GM19239 (cell line): ENCODE measurements around the gene ZFP57.

Experiments
- DNase-seq: peaks from one replicate; pipeline ENCODE4 v3.0.0; 2011; ENCODE audit warnings: low spot score; ENCODE audit not compliant: insufficient read length
- FAIRE-seq: peaks from 2 replicates; lab custom pipeline; 2011; peaks lifted over from hg19 to GRCh38; lab: Jason Lieb, UNC

The ZFP57 gene

DNA sequence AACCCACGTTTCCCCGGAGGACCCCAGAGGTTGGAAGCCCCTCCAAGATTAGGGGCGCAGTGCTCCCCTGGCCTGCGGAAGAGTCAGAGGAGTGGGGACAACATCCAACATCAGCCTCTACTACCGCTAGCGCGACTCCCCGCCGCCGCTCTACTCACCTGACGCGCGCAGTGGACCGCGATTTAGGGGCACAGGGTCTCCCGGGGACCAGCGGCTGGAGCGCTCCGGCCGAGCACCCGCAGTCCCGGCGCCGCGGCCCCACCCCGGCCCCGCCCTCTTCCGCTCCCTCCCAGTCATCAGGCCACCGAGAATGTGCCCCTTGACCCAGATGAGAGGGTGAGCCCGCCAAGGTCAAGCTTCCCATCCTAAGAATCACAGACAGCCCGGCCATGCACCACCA, at the start of gene ZFP57:
Gene ZFP57, minus strand, starts transcription at position 249 of the 400 bp plus-strand sequence. CDS start 4,149 bp downstream, outside the sequence.
- no peak for FAIRE-seq
- no peak for DNase-seq

DNA sequence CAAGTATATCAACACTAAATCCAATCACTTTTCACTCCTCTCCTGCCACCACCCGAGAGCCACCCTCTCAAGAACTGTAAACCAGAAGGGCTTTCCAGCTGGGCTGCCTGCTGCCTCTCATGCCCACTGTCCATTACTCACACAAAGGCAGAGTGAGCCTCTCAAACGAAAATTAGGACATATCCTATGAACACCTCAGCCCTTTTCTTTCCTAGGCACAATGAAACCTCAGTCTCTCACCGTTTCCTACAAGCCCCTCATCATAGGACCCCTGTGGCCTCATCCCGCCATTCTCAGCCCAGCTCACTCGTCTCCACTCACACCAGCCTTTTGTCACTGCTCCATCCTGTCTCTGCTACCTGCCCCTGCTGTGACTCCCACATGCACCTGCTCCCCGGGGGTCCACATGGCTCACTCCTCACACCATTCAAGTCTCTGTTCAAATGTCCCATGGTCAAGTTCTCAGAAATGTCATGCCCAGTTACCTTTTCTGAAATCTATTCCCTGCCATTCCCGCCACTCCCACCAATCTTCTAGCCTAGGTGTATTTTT, 49.7 kb upstream of the ZFP57 start:
- DNase-seq = no peak
- FAIRE-seq = no peak

- DNase-seq (no peak), FAIRE-seq (no peak)
These were observed 48.9 kb upstream of the ZFP57 start for GRCh38 chr6:29729774-29730328.

DNA sequence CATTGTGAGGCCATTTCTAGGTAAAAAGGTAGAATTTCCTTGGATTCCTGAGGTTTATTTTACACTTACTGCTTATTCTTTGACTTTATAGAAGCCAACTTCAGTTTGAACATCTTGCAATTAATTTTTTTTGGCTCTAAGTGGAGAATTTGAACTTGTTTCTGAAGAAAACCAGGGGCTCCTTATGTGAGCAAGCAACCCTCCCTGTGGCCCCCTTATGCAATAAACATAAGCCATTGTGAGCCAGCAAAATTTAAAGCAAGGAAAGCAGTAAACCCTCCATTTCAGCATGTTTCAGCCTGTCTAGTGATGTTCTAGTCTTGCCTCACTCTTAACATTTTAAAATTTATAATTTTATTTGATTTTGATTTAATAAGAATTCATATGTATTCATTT, 47.9 kb upstream of the ZFP57 start:
- FAIRE-seq (no peak), DNase-seq (no peak)

DNA sequence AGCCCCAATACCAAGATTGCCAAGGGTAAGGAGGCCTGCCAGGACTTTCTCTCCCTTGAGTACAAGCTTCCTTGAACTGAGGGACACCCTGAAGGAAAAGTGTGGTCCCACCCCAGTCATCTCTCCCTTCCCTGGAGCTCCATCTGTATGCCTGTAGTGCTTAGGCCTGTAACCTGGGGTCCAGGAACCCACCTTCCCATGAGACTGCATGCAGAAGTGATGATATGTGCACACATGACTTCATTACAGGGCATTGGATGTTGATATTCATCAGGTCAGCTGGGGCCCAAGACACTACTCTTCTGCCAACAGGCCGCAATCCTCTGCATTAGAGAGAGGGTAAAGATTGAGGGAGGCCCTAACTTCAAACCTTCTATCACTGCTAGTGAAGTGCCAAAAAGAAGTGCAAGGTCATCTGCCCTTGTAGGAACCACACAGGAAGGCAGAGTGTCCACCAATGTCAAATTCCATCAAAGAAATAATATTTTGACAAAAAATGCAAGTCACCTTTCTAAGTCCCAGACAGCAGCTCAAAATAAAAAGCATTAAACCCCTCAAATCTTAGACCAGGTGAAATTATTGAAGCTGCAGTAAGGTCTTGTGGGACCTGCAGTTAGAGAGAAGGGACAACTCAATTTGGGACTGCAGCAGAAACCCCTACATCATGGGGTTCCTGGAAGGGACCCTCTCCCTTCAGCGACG, 47.4 kb upstream of the ZFP57 start:
- FAIRE-seq (no peak), DNase-seq (no peak)

DNA sequence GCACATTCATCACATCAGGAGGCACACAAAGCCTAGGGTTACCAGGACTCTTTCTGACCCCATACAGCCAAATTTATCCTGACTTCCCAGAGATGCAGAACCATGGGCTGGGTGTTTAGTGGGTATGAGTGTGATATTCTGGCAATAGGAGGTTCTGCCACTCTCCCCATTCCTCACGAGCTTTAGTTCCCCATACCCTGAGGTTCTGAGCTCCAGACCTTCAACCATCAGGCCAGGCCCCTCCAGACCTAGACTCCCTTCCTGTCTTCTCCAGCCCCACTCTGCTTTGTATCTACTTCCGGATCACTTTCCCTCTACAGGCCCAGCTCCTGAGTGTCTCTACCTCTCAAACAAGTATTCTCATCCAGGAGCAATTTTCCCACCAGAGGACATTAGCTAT, 46.7 kb upstream of the ZFP57 start:
- DNase-seq (no peak), FAIRE-seq (no peak)

DNA sequence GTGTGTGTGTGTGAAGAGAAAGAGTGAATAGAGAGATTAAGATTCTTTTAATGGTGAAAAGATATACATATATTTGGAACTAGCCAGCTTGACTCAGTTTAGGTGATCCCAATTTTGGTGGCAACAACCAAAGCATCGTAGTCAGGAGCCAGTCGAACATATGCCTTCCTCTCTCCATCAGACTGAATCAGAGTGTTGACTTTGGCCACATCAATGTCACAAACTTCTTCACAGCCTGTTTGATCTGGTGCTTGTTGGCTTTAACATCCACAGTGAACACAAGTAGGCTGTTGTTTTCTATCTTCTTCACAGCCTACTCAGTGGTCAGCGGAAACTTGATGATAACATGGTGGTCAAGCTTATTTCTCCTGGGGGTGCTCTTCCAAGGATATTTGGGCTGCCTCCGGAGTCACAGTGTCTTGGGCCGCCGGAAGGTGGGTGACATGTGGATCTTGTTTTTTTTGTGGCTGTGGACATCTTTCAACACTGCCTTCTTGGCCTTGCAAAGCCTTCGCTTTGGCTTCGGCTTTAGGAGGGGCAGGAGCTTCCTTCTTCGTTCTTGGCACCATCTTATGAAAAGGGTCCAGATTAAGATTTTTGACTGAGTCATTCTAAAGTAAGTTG, 45.7 kb upstream of the ZFP57 start:
- FAIRE-seq = no peak
- no peak for DNase-seq

GRCh38 chr6:29726001-29726400, 45.0 kb upstream of the ZFP57 start:
- DNase-seq (no peak), FAIRE-seq (no peak)

DNA sequence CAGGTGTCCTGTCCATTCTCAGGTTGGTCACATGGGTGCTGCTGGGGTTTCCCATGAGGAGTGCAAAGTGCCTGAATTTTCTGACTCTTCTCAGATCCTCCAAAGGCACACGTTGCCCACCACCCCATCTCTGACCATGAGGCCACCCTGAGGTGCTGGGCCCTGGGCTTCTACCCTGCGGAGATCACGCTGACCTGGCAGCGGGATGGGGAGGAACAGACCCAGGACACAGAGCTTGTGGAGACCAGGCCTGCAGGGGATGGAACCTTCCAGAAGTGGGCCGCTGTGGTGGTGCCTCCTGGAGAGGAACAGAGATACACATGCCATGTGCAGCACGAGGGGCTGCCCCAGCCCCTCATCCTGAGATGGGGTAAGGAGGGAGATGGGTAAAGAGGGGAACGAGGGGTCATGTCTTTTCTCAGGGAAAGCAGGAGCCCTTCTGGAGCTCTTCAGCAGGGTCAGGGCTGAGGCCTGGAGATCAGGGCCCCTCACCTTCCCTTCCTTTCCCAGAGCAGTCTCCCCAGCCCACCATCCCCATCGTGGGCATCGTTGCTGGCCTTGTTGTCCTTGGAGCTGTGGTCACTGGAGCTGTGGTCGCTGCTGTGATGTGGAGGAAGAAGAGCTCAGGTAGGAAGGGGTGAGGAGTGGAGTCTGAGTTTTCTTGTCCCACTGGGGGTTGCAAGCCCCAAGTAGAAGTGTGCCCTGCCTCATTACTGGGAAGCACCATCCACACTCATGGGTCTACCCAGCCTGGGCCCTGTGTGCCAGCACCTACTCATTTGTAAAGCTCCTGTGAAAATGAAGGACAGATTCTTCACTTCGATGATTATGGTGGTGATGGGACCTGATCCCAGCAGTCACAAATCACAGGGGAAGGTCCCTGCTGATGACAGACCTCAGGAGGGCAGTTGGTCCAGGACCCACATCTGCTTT, 44.3 kb upstream of the ZFP57 start:
- no peak for FAIRE-seq
- no peak for DNase-seq

DNA sequence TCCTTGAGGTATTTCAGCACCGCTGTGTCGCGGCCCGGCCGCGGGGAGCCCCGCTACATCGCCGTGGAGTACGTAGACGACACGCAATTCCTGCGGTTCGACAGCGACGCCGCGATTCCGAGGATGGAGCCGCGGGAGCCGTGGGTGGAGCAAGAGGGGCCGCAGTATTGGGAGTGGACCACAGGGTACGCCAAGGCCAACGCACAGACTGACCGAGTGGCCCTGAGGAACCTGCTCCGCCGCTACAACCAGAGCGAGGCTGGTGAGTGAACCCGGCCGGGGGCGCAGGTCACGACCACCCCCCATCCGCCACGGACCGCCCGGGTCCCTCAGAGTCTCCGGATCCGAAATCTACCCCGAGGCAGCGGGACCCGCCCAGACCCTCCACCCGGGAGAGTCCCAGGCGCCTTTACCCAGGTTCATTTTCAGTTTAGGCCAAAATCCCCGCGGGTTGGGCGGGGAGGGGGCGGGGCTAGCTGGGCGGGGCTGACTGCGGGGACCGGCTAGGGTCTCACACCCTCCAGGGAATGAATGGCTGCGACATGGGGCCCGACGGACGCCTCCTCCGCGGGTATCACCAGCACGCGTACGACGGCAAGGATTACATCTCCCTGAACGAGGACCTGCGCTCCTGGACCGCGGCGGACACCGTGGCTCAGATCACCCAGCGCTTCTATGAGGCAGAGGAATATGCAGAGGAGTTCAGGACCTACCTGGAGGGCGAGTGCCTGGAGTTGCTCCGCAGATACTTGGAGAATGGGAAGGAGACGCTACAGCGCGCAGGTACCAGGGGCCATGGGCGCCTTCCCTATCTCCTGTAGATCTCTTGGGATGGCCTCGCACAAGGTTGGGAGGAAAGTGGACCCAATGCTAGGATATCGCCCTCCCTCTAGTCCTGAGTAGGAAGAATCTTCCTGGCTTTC, 43.0 kb upstream of the ZFP57 start:
- peak; percentile 70 for FAIRE-seq
- DNase-seq = peak; percentile 48

- DNase-seq = peak; percentile 69
- peak; percentile 98 for FAIRE-seq
These were observed 42.3 kb upstream of the ZFP57 start, which contains the start of gene HLA-F for GRCh38 chr6:29723262-29723665. Gene HLA-F, plus strand, starts transcription at chr6:29723434. Its CDS starts 30 bp downstream, at chr6:29723464.

DNA sequence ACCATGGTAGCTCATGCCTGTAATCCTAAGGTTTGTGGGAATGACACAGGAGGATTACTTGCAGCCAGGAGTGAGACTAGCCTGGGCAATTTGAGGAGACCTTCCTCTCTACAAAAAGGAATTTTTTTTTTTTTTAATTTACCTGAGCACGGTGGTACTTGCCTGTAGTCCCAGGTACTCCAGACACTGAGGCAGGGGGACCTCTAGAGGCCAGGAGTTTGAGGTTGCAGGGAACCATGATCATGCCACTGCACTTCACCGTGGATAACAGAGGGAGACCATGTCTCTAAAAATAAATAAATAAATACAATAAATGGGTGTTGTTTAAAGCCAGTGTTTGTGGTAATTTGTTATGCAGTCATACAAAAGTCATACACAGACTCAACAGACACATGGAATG, 39.9 kb upstream of the ZFP57 start:
- DNase-seq = no peak

DNA sequence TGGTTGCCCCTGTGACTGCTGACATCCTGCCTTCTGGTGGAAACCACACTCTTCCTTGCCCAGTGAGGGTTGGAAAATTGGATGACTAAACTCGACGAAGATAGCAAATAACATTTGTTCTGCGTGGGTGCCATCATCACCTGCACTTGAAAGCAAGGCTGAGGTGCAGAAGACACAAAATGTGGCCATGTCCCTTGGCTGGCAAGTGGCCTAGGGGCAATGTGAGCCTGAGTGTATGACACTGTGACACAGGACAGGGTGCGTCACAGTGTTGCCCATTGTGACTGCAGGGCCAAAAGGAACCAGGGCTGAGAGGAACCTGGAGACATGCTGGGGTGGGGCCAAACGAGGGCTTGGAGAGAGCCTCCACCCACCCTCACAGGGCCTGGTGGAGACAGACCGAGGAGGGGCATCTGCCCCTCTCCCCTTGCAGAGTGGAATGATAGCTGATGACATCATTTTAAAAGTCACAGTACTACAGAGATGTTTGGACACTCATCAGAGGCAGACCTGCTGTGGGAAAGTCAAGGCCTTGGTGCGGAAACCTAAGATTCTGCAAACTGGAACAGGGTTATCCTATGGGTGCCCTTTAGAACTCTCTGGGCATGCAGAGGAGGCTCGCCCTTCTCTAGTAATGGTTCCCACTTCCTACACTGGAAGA, 29.5 kb upstream of the ZFP57 start:
- DNase-seq = no peak
- no peak for FAIRE-seq

More for the DNA sequence above, 39.9 kb upstream of the ZFP57 start:
- no peak for FAIRE-seq

DNA sequence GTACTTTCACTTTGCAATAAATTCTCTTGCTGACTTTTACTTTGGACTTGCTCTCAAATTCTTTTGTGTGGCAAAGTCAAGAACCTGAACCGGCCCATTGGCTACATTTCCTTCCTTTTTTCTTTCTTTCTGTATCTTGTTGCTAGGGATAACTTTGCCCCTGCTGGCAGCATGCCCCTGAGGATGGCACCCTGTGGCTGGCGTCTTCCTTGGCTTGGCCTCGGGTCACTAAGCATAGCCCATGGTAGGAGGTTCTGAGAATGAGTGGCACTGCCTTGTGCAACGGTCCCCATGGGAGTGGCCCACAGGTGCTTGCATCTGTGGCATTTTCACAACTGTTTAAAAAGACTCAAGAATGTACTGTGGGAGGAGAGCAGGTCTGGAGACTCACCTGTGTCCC, 28.2 kb upstream of the ZFP57 start:
- DNase-seq (no peak), FAIRE-seq (no peak)

GRCh38 chr6:29708432-29709179, 27.7 kb upstream of the ZFP57 start:
- DNase-seq = no peak

GRCh38 chr6:29705389-29706231, 24.7 kb upstream of the ZFP57 start:
- FAIRE-seq (no peak), DNase-seq (no peak)

More at GRCh38 chr6:29708432-29709179, 27.7 kb upstream of the ZFP57 start:
- FAIRE-seq = peak; percentile 56

DNA sequence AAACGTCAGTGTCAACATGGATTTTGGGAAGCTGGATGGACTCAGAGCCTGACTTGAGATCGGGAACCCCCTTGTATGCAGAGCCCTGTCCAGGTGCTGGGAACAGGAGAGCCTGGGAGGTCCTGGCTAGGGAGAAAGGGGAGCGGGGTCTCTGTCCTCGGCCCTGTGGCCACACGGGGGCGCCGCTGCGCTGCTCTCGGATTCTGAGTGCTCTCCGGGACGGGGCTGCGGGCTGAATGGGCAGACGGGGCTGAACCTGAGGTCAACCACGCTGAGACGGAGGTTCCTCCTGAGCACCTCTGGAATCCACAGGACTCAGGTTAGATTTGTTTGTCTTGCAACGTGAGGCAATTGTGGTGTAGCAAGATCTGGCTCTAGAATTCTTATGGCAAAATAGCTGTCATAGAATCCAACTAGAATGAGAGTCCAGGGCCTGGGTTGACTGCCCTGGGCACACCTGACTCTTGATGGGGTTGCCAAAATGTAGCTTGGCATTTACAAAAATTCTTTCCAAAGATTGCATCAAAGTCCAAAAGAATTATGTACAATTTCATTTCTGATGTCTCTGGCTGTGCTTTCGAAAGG, 21.7 kb upstream of the ZFP57 start:
- DNase-seq (no peak), FAIRE-seq (no peak)
